Measurements from ENCODE around the gene SMAD7. TPM values are rescaled to one million over a fixed set of nuclear protein-coding genes. Genes with fewer than 3 reads are reported as not detected.

Gene SMAD7
- total and polyA plus RNA-seq, 2 experiments from 2014 or later: 6.8 to 51.7 TPM

- H3K9me2 ChIP-seq (ENCODE audit: insufficient read depth): no peaks in the 10 kb centered on the region
- peak overlapping the region; percentile 99 for H3K27ac ChIP-seq
- peaks cover 57% of the 10 kb centered on the region for H3F3A ChIP-seq (ENCODE audit: insufficient read depth)
- H3K4me3 ChIP-seq: peak overlapping the region; percentile 87
- no peaks in the 10 kb centered on the region for H3K27me3 ChIP-seq (replicated peaks; ENCODE audit: insufficient read depth)
- H3K4me2 ChIP-seq (ENCODE audit: unreplicated experiment): peak overlapping the region; percentile 81
- H4K20me1 ChIP-seq (ENCODE audit: insufficient read depth): 0 out of 2 replicates have a peak, but pooled peaks cover 9% of the 10 kb centered on the region
- peak overlapping the region; percentile 99 for H3K9ac ChIP-seq
- 1 to 3% methylated on average over 37 to 101 of the region's 106 CpGs for WGBS, 2 experiments (ENCODE audit: low coverage in 1 of 2, low lambda C conversion rate in 2 of 2, missing lambda C conversion rate in 2 of 2)
- no peak for TF ChIP-seq EZH2phosphoT487 (IDR thresholded peaks at IDR 0.05; ENCODE audit: insufficient read depth, low read depth)
- no peak for TF ChIP-seq EZH2 (IDR thresholded peaks at IDR 0.05; ENCODE audit: insufficient read depth, poor library complexity, severe bottlenecking)
- no peaks in the 10 kb centered on the region for H3K9me3 ChIP-seq (ENCODE audit: low read depth)
- peaks cover 62% of the 10 kb centered on the region for H3K79me2 ChIP-seq (ENCODE audit: insufficient read depth)
- peaks cover 14% of the 10 kb centered on the region for H3K36me3 ChIP-seq (ENCODE audit: low read depth)
- H2AFZ ChIP-seq: peak overlapping the region; percentile 45; the same call in 1 of the 2 replicates
- in situ Hi-C loops (cut with MboI): no loop called here
- peaks cover 41% of the 10 kb centered on the region for H3K4me1 ChIP-seq (ENCODE audit: insufficient read depth)
- DNase-seq: peak; percentile 95
Measured at GRCh38 chr18:48951448-48952286, 902 bp upstream of the SMAD7 start.

DNA sequence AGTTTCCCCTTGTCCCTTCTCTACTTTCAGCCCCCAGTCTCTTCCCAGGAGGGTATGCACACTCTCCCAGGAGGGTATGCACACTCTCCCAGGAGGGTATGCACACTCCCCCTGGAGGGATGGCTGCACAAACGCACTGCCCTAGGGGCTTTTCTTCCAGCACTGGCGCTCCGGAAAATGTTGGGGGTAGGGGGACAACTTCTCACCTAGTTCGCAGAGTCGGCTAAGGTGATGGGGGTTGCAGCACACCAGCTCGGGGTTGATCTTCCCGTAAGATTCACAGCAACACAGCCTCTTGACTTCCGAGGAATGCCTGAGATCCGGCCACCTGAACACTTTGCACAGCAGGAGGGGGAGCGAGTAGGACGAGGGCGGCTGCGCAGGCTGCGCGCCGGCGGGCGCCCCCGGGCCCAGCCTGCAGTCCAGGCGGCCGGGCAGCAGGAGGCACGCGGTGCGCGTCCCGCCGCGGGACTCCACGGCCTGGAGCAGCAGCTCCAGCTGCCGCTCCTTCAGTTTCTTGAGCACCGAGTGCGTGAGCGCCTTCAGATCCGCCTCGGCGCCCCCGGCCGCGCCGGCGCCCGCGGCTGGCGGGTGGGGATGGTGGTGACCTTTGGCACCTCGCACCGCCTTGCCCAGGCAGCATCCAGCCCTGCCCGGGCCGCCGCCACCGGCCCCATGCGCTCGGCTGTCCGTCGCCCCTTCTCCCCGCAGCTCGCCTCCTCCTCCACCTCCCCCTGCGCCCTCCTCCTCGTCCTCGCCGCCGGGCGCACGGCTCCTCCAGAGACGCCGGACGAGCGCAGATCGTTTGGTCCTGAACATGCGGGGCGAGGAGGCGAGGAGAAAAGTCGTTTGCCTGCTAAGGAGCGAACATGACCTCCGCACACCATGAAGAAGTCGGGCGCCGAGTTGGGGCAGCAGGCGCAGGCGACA lies 894 bp downstream of the SMAD7 start:
- H3K9me3 ChIP-seq (ENCODE audit: low read depth): no peaks in the 10 kb centered on the region
- H3K27ac ChIP-seq: peak overlapping the region; percentile 96
- H3K79me2 ChIP-seq (ENCODE audit: insufficient read depth): peaks cover 80% of the 10 kb centered on the region
- H3K4me3 ChIP-seq: peak overlapping the region; percentile 87
- peak overlapping the region; percentile 90 for H3K4me2 ChIP-seq (ENCODE audit: unreplicated experiment)
- peak; percentile 74 for DNase-seq
- 0 to 2% methylated on average over 53 to 55 of the region's 79 CpGs for WGBS, 2 experiments (ENCODE audit: low coverage in 1 of 2, low lambda C conversion rate in 2 of 2, missing lambda C conversion rate in 2 of 2)
- H4K20me1 ChIP-seq (ENCODE audit: insufficient read depth): peaks cover 9% of the 10 kb centered on the region; the same call in 1 of the 2 replicates
- peaks cover 14% of the 10 kb centered on the region for H3K36me3 ChIP-seq (ENCODE audit: low read depth)
- TF ChIP-seq EZH2phosphoT487 (IDR thresholded peaks at IDR 0.05; ENCODE audit: insufficient read depth, low read depth): no peak
- TF ChIP-seq EZH2 (IDR thresholded peaks at IDR 0.05; ENCODE audit: insufficient read depth, poor library complexity, severe bottlenecking): no peak
- H3F3A ChIP-seq (ENCODE audit: insufficient read depth): peaks cover 54% of the 10 kb centered on the region
- in situ Hi-C loops (cut with MboI): loop anchor here (10.0 to 25.0 kb wide), 2 partner anchors 213 to 225 kb away; no protein-coding TSS in a partner anchor
- H3K4me1 ChIP-seq (ENCODE audit: insufficient read depth): peaks cover 39% of the 10 kb centered on the region
- no peak overlapping the region for H2AFZ ChIP-seq
- H3K9me2 ChIP-seq (ENCODE audit: insufficient read depth): no peaks in the 10 kb centered on the region
- no peaks in the 10 kb centered on the region for H3K27me3 ChIP-seq (replicated peaks; ENCODE audit: insufficient read depth)
- peak overlapping the region; percentile 99 for H3K9ac ChIP-seq

DNA sequence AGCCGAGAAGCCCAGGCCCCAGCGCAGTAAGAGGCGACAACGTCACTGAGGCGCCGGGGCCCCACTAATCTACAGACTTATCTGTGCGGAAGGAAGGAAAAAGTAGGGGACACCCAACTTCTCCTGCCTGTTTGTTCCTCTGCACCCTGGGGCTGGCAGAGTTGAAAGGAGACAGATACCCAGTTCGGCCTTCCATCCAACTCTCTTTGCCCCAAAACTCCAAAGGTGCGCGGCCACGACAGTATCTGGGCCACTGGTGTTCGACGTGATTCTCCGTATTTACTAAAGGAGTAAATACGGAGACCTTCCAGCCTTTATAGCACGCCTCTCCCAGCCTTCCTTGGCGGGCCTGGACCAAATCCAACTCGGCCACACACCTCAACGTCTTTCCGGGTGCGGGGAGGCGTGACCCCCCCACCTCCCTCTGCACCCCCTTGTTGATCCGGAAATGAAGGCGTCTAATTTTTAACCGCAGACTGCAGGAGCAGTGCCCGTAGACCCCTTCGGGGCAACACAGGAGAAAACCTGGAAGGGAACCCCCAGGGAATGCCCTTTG lies 1.6 kb downstream of the SMAD7 start:
- no peaks in the 10 kb centered on the region for H3K9me2 ChIP-seq (ENCODE audit: insufficient read depth)
- H3K4me3 ChIP-seq: peak overlapping the region; percentile 87
- no peak for TF ChIP-seq EZH2 (IDR thresholded peaks at IDR 0.05; ENCODE audit: insufficient read depth, poor library complexity, severe bottlenecking)
- no peak for TF ChIP-seq EZH2phosphoT487 (IDR thresholded peaks at IDR 0.05; ENCODE audit: insufficient read depth, low read depth)
- no peak overlapping the region for H2AFZ ChIP-seq
- H3F3A ChIP-seq (ENCODE audit: insufficient read depth): peaks cover 54% of the 10 kb centered on the region
- H4K20me1 ChIP-seq (ENCODE audit: insufficient read depth): peaks cover 9% of the 10 kb centered on the region; the same call in 1 of the 2 replicates
- in situ Hi-C loops (cut with MboI): loop anchor here (10.0 to 25.0 kb wide), 2 partner anchors 212 to 226 kb away; no protein-coding TSS in a partner anchor
- peak overlapping the region; percentile 99 for H3K9ac ChIP-seq
- peaks cover 14% of the 10 kb centered on the region for H3K36me3 ChIP-seq (ENCODE audit: low read depth)
- peak overlapping the region; percentile 96 for H3K27ac ChIP-seq
- H3K4me2 ChIP-seq (ENCODE audit: unreplicated experiment): peak overlapping the region; percentile 90
- DNase-seq: peak; percentile 67
- no peaks in the 10 kb centered on the region for H3K9me3 ChIP-seq (ENCODE audit: low read depth)
- whole genome bisulfite sequencing, 2 experiments (ENCODE audit: low coverage in 1 of 2, low lambda C conversion rate in 2 of 2, missing lambda C conversion rate in 2 of 2): 0% methylated on average over 27 of the region's 27 CpGs
- peaks cover 39% of the 10 kb centered on the region for H3K4me1 ChIP-seq (ENCODE audit: insufficient read depth)
- no peaks in the 10 kb centered on the region for H3K27me3 ChIP-seq (replicated peaks; ENCODE audit: insufficient read depth)
- H3K79me2 ChIP-seq (ENCODE audit: insufficient read depth): peaks cover 87% of the 10 kb centered on the region

Measured in GM23248 (cell line).